RWPE1 (cell line): ENCODE data around the gene STK17B.

ENCODE experiments used
- CTCF ChIA-PET: fragments of 350-600 bp; sonication (Branson Sonifier 250); formaldehyde crosslinking; extraction: SDS; loops from one replicate; lab custom pipeline; 2021; lab: Yijun Ruan, JAX
- POLR2A ChIA-PET: fragments of 400-600 bp; formaldehyde crosslinking; extraction: SDS; loops from one replicate; lab custom pipeline; 2020; ENCODE audit warnings: antibody characterized with exemption; ENCODE audit not compliant: low non-redundant PET; lab: Yijun Ruan, JAX
- DNase-seq: peaks from one replicate; pipeline ENCODE4 v3.0.0; 2012; ENCODE audit warnings: low spot score
- H3K27ac ChIP-seq: fragments of 450-650 bp; 2 replicates; pipeline ENCODE4 v1.5.1; 2017
- CTCF ChIP-seq: fragments of 450-650 bp; conservative IDR thresholded peaks from 2 replicates; pipeline ENCODE4 v1.5.1; 2017; ENCODE audit warnings: low read depth, mild to moderate bottlenecking

STK17B gene

GRCh38 chr2:196186266-196186980 lies 15.0 kb upstream of the STK17B start:
- DNase-seq, result no peak
- ChIA-PET POLR2A (no interaction called here), CTCF (no interaction called here)
- no peak overlapping the region for H3K27ac ChIP-seq
- no peak for TF ChIP-seq CTCF

GRCh38 chr2:196184921-196185320 lies 13.5 kb upstream of the STK17B start:
- POLR2A ChIA-PET, result no interaction called here
- no peak overlapping the region for H3K27ac ChIP-seq
- DNase-seq, result no peak
- TF ChIP-seq CTCF, result no peak
- CTCF ChIA-PET, result interaction anchor here (0.7 to 1.0 kb wide), 3 partner anchors 9 to 13 kb away, joined by 3 to 7 read pairs (median 3); no protein-coding TSS in a partner anchor

GRCh38 chr2:196183528-196184231 lies 12.3 kb upstream of the STK17B start:
- ChIA-PET CTCF (no interaction called here), POLR2A (no interaction called here)
- no peak for DNase-seq
- TF ChIP-seq CTCF, result no peak
- H3K27ac ChIP-seq, result no peak overlapping the region

- DNase-seq, result no peak
- CTCF ChIA-PET, result no interaction called here
- TF ChIP-seq CTCF, result no peak
- POLR2A ChIA-PET, result no interaction called here
- no peak overlapping the region for H3K27ac ChIP-seq
Observed at GRCh38 chr2:196183172-196183473, 11.7 kb upstream of the STK17B start.

- H3K27ac ChIP-seq, result no peak overlapping the region
- TF ChIP-seq CTCF, result no peak
- ChIA-PET CTCF (no interaction called here), POLR2A (no interaction called here)
- no peak for DNase-seq
Observed at GRCh38 chr2:196182439-196183171, 11.2 kb upstream of the STK17B start.

GRCh38 chr2:196181484-196181883 lies 10.1 kb upstream of the STK17B start:
- POLR2A ChIA-PET, result interaction anchor here (0.6 kb wide), 1 partner anchor 435 kb away, joined by 6 read pairs; no protein-coding TSS in a partner anchor
- TF ChIP-seq CTCF, result no peak
- H3K27ac ChIP-seq, result no peak overlapping the region
- CTCF ChIA-PET, result no interaction called here
- no peak for DNase-seq
